Neural progenitor cell (in vitro differentiated cells): Measurements from ENCODE around the gene ANKDD1B.

Experiments
- CTCF ChIP-seq: fragments of 200-600 bp; sonication (generic); IDR thresholded peaks from 2 replicates; pipeline ENCODE4 v1.5.1; 2017; ENCODE audit warnings: antibody characterized with exemption, mild to moderate bottlenecking
- EZH2phosphoT487 ChIP-seq: fragments of 200-600 bp; sonication (generic); IDR thresholded peaks from 2 replicates; pipeline ENCODE4 v1.6.1; 2017; ENCODE audit warnings: antibody characterized with exemption

GRCh38 chr5:75694781-75695180 is 83.5 kb downstream of the ANKDD1B start:
- TF ChIP-seq CTCF (no peak), EZH2phosphoT487 (no peak)
